Measurements from ENCODE around the gene PIK3R4.

PIK3R4 gene

DNA sequence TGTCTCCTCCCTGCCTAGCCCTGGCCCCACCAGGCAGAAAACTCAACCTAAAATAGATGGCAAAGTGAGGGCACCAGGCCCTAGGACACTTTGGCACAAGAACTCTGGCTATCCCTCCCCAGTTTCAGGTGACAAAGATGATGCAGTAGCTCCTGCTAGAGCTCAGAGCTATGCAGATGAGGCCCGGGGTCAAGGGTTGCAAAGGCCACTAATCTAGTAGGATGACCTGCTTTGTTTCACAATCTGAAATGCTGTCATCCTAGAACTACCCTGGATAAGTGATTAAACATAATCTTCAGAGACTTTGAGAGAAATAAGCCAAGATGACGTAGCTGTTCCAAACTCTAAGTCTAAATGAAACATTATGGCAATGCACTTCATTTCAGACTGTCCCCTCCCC lies 24.0 kb upstream of the PIK3R4 start:
- Histone ChIP-seq H3K4me3 (ENCODE audit: low read depth in 1 of 2, low read length in 2 of 2) (no peak overlapping the region), H3K27ac (ENCODE audit: low read length) (no peak overlapping the region), H3K9me3 (ENCODE audit: control insufficient read depth in 1 of 2, low read length in 2 of 2) (no peaks in the 10 kb centered on the region), H3K36me3 (ENCODE audit: control insufficient read depth in 1 of 2, insufficient read depth in 2 of 2, low read length in 2 of 2) (no peaks in the 10 kb centered on the region), H3K27me3 (ENCODE audit: low read depth, low read length) (no peaks in the 10 kb centered on the region), H3K4me1 (ENCODE audit: control insufficient read depth in 1 of 2, insufficient read depth in 2 of 2, low read length in 2 of 2) (no peaks in the 10 kb centered on the region)

DNA sequence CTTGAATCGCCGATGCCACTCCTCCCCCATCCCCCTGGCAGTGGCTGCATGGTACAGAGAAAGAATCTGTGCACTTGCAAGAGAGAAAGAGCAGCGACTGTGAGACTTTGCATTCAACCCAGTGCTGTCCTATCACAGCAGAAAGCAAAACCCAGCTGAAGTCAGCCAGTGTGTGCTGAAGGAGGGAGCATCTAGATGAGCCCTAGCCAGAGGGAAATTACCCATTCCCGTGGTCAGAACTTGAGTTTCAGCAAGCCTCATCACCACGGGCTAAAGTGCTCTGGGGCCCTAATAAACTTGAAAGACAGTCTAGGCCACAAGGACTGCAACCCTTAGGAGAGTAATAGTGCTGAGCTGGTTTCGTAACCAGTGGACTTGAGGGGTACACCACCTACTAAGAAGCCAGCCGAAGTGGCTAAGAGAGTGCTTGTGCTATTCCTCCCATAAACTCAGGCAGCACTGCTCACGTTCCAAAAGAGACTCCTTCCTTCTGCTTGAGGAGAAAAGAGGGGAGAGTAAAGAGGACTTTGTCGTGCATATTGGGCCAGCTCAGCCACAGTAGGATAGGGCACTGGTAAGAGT lies 15.2 kb upstream of the PIK3R4 start:
- H3K4me3 ChIP-seq (ENCODE audit: low read depth in 1 of 2, low read length in 2 of 2) = no peak overlapping the region
- no peaks in the 10 kb centered on the region for H3K27me3 ChIP-seq (ENCODE audit: low read depth, low read length)
- no peaks in the 10 kb centered on the region for H3K9me3 ChIP-seq (ENCODE audit: control insufficient read depth in 1 of 2, low read length in 2 of 2)
- no peak overlapping the region for H3K27ac ChIP-seq (ENCODE audit: low read length)
- H3K4me1 ChIP-seq (ENCODE audit: control insufficient read depth in 1 of 2, insufficient read depth in 2 of 2, low read length in 2 of 2) = no peaks in the 10 kb centered on the region
- H3K36me3 ChIP-seq (ENCODE audit: control insufficient read depth in 1 of 2, insufficient read depth in 2 of 2, low read length in 2 of 2) = no peaks in the 10 kb centered on the region

DNA sequence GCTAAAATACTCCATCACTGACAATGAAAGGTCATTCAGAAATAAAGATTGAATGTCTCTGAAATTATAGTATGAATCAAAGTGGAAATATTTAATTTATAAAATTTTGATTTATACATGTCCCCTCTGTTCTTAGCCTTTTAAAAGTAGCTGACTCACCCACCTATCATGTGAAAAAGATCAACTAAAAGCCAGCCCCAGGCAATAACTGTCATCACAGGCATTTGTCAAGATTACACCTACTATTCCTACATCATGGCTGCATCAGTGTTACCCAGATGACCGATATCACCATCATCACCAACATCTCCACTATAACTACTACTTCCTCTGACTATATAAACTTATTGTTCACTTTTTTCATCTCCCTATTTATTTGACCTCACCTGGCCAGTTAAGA lies 14.3 kb upstream of the PIK3R4 start:
- Histone ChIP-seq H3K36me3 (ENCODE audit: control insufficient read depth in 1 of 2, insufficient read depth in 2 of 2, low read length in 2 of 2) (no peaks in the 10 kb centered on the region), H3K9me3 (ENCODE audit: control insufficient read depth in 1 of 2, low read length in 2 of 2) (no peaks in the 10 kb centered on the region), H3K4me1 (ENCODE audit: control insufficient read depth in 1 of 2, insufficient read depth in 2 of 2, low read length in 2 of 2) (no peaks in the 10 kb centered on the region), H3K27me3 (ENCODE audit: low read depth, low read length) (no peaks in the 10 kb centered on the region), H3K27ac (ENCODE audit: low read length) (no peak overlapping the region), H3K4me3 (ENCODE audit: low read depth in 1 of 2, low read length in 2 of 2) (no peak overlapping the region)

DNA sequence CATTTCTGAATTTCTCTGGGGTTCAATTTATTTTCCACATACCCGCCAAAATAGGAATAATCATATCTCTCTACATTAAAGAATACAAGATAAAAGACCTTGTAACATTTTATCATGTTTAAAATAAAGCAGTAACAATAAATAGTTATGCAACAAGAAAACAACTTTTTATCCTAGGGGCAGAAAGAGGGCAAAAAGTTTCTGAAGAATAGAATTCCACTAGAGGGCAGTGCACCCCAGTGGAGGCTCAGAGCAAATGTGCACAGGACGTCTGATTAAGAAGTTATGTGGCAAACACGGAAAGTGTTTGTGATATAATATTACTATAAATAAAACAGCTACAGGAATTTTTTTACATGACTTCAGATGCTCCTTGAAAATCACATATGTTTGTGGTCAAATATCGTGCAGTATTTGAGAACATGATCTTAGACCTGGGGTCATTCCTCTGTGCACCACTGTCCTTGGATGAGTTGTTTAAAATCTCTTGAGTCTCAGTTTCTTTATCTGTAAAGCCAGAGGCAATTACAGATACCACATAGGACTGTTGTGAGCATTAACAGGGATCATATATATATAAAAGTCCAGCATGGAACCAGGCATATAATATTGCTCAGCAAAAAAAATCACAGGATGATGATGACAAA lies 13.2 kb upstream of the PIK3R4 start:
- H3K27me3 ChIP-seq (ENCODE audit: low read depth, low read length) = no peaks in the 10 kb centered on the region
- H3K27ac ChIP-seq (ENCODE audit: low read length) = no peak overlapping the region
- H3K36me3 ChIP-seq (ENCODE audit: control insufficient read depth in 1 of 2, insufficient read depth in 2 of 2, low read length in 2 of 2) = no peaks in the 10 kb centered on the region
- H3K4me1 ChIP-seq (ENCODE audit: control insufficient read depth in 1 of 2, insufficient read depth in 2 of 2, low read length in 2 of 2) = no peaks in the 10 kb centered on the region
- no peaks in the 10 kb centered on the region for H3K9me3 ChIP-seq (ENCODE audit: control insufficient read depth in 1 of 2, low read length in 2 of 2)
- H3K4me3 ChIP-seq (ENCODE audit: low read depth in 1 of 2, low read length in 2 of 2) = no peak overlapping the region

DNA sequence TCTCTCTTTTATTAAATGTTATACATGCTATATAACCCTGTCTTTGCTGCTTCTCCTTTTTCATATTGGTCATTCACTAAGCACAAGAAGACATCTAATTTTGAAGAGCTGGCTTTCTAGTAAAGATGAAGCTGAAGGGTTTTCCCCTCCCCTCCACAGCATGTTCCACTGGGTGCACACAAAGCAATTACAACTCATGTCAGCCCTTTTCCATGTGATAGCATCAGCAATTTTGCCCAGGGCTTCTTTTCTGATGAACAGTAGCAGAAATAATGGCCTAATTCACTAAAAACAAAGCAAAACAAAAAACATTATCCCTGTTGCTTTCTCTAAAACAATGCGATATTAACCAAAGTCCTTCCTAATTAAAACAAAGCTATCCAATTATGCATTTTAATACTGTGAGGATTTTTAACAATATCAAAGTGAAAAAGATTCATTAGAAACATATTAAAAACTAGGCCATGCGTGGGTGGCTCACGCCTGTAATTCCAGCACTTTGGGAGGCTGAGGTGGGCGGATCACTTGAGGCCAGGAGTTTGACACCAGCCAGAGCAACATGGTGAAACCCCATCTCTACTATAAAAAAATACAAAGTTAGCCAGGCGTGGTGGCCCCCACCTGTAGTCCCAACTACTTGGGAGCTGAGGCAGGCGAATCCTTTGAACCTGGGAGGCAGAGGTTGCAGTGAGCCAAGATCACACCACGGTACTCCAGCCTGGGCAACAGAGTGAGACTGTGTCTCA lies 12.2 kb upstream of the PIK3R4 start:
- Histone ChIP-seq H3K4me3 (ENCODE audit: low read depth in 1 of 2, low read length in 2 of 2) (no peak overlapping the region), H3K36me3 (ENCODE audit: control insufficient read depth in 1 of 2, insufficient read depth in 2 of 2, low read length in 2 of 2) (no peaks in the 10 kb centered on the region), H3K27ac (ENCODE audit: low read length) (no peak overlapping the region), H3K9me3 (ENCODE audit: control insufficient read depth in 1 of 2, low read length in 2 of 2) (no peaks in the 10 kb centered on the region), H3K4me1 (ENCODE audit: control insufficient read depth in 1 of 2, insufficient read depth in 2 of 2, low read length in 2 of 2) (no peaks in the 10 kb centered on the region), H3K27me3 (ENCODE audit: low read depth, low read length) (no peaks in the 10 kb centered on the region)

DNA sequence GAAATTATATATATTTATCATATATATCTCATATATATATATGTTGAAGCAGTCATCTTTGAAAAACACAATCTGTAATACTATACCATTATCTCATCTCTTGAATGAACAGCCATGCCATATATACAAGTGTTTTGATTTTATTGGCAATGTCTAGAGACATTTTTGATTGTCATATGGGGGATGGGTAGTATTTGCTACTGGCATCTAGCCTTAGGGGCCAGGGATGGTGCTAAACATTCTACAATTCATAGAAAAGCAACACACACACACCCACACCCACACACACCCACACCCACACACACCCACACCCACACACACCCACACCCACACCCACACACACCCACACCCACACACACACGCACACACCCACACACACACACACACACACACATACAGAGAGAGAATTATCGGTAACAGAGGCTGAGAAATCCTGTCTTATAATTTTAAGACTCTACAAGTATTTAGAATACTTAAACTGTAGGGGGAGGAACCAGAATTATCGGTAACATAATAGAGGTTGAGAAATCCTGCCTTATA lies 11.1 kb upstream of the PIK3R4 start:
- H3K27me3 ChIP-seq (ENCODE audit: low read depth, low read length) = no peaks in the 10 kb centered on the region
- no peaks in the 10 kb centered on the region for H3K36me3 ChIP-seq (ENCODE audit: control insufficient read depth in 1 of 2, insufficient read depth in 2 of 2, low read length in 2 of 2)
- no peak overlapping the region for H3K27ac ChIP-seq (ENCODE audit: low read length)
- H3K9me3 ChIP-seq (ENCODE audit: control insufficient read depth in 1 of 2, low read length in 2 of 2) = no peaks in the 10 kb centered on the region
- no peak overlapping the region for H3K4me3 ChIP-seq (ENCODE audit: low read depth in 1 of 2, low read length in 2 of 2)
- H3K4me1 ChIP-seq (ENCODE audit: control insufficient read depth in 1 of 2, insufficient read depth in 2 of 2, low read length in 2 of 2) = no peaks in the 10 kb centered on the region

DNA sequence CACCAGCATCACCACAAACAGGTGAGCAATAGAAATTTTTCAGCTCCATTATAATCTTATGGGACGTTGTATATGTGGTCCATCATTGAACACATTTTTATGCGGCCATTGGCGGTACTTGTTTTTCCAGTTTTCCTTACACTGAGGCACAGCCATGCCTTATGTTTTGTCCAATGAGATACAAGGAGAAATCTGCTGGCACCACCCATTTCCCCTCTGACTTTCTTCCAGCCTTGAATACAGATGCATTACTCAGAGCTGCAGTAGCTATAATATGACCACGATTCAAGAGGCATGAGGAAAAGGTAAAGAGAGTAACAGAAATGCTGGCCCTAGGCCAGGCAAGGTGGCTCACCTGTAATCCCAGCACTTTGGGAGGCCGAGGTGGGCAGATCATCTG lies 9.0 kb upstream of the PIK3R4 start:
- Histone ChIP-seq H3K36me3 (ENCODE audit: control insufficient read depth in 1 of 2, insufficient read depth in 2 of 2, low read length in 2 of 2) (no peaks in the 10 kb centered on the region), H3K4me3 (ENCODE audit: low read depth in 1 of 2, low read length in 2 of 2) (no peak overlapping the region), H3K4me1 (ENCODE audit: control insufficient read depth in 1 of 2, insufficient read depth in 2 of 2, low read length in 2 of 2) (no peaks in the 10 kb centered on the region), H3K27me3 (ENCODE audit: low read depth, low read length) (no peaks in the 10 kb centered on the region), H3K9me3 (ENCODE audit: control insufficient read depth in 1 of 2, low read length in 2 of 2) (no peaks in the 10 kb centered on the region), H3K27ac (ENCODE audit: low read length) (no peak overlapping the region)

DNA sequence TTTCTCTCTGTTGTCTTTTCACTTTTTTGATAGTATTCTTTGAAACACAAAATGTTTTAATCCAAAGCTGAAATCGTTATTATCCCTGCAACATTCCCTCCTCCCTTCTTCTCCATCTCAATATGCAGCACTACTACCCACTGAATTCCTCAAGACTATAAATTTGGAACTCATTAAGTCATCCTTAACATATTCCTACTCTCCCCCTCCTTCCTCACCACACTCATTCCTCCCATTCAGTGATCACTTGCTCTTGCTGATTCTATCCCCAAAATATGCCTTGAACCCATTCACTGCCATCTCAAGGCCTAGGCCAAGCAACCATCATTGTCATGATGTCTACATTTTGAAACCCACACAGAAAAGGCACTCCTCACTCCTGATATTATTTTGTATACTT lies 2.4 kb upstream of the PIK3R4 start:
- Histone ChIP-seq H3K36me3 (ENCODE audit: control insufficient read depth in 1 of 2, insufficient read depth in 2 of 2, low read length in 2 of 2) (peaks cover 0 to 9% of the 10 kb centered on the region in 2 donors), H3K27ac (ENCODE audit: low read length) (no peak overlapping the region), H3K4me1 (ENCODE audit: control insufficient read depth in 1 of 2, insufficient read depth in 2 of 2, low read length in 2 of 2) (peaks cover 0 to 23% of the 10 kb centered on the region in 2 donors), H3K4me3 (ENCODE audit: low read depth in 1 of 2, low read length in 2 of 2) (no peak overlapping the region), H3K27me3 (ENCODE audit: low read depth, low read length) (no peaks in the 10 kb centered on the region), H3K9me3 (ENCODE audit: control insufficient read depth in 1 of 2, low read length in 2 of 2) (no peaks in the 10 kb centered on the region)

DNA sequence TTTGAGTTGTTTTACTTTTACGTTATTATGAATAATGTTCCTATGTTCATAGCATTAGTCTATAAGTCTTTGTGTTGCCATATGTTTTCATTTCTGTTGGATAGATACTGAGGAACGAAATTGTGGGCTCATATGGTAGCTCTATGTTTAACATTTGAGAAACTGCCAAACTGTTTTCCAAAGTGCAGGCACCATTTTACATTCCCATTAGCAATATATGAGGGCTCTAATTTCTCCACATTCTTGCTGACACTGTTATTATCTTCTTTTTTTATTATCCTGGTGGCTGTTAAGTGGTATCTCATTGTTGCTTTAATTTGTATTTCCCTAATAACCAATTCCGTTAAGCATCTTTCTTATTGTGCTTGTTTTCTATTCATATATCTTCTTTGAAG lies 1.8 kb upstream of the PIK3R4 start:
- Histone ChIP-seq H3K4me1 (ENCODE audit: control insufficient read depth in 1 of 2, insufficient read depth in 2 of 2, low read length in 2 of 2) (peaks cover 0 to 28% of the 10 kb centered on the region in 2 donors), H3K27me3 (ENCODE audit: low read depth, low read length) (no peaks in the 10 kb centered on the region), H3K36me3 (ENCODE audit: control insufficient read depth in 1 of 2, insufficient read depth in 2 of 2, low read length in 2 of 2) (peaks cover 0 to 10% of the 10 kb centered on the region in 2 donors), H3K4me3 (ENCODE audit: low read depth in 1 of 2, low read length in 2 of 2) (peak overlapping the region; percentile 27 to 82), H3K27ac (ENCODE audit: low read length) (no peak overlapping the region), H3K9me3 (ENCODE audit: control insufficient read depth in 1 of 2, low read length in 2 of 2) (no peaks in the 10 kb centered on the region)

DNA sequence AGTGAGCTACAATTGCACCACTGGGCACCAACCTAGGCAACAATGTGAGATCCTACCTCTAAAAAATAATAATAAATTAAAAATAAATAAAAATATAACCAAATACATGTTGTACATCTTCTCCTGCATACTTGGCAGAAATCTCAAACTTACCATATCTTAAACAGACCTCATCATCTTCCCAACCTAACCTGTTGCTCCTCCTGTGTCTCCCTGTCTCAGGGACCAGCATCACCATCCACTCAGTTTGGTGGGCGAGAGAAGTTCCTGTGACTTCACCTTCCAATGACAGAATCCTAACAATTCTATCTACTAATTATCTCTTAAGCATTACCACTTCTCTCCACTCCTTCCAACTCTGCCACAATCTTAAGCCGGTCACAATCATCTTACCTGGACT lies 3.3 kb downstream of the PIK3R4 start:
- peaks cover 0 to 53% of the 10 kb centered on the region in 2 donors for H3K4me1 ChIP-seq (ENCODE audit: control insufficient read depth in 1 of 2, insufficient read depth in 2 of 2, low read length in 2 of 2)
- H3K9me3 ChIP-seq (ENCODE audit: control insufficient read depth in 1 of 2, low read length in 2 of 2) = no peaks in the 10 kb centered on the region
- H3K27me3 ChIP-seq (ENCODE audit: low read depth, low read length) = no peaks in the 10 kb centered on the region
- H3K4me3 ChIP-seq (ENCODE audit: low read depth in 1 of 2, low read length in 2 of 2) = no peak overlapping the region
- peaks cover 0 to 17% of the 10 kb centered on the region in 2 donors for H3K36me3 ChIP-seq (ENCODE audit: control insufficient read depth in 1 of 2, insufficient read depth in 2 of 2, low read length in 2 of 2)
- no peak overlapping the region for H3K27ac ChIP-seq (ENCODE audit: low read length)

DNA sequence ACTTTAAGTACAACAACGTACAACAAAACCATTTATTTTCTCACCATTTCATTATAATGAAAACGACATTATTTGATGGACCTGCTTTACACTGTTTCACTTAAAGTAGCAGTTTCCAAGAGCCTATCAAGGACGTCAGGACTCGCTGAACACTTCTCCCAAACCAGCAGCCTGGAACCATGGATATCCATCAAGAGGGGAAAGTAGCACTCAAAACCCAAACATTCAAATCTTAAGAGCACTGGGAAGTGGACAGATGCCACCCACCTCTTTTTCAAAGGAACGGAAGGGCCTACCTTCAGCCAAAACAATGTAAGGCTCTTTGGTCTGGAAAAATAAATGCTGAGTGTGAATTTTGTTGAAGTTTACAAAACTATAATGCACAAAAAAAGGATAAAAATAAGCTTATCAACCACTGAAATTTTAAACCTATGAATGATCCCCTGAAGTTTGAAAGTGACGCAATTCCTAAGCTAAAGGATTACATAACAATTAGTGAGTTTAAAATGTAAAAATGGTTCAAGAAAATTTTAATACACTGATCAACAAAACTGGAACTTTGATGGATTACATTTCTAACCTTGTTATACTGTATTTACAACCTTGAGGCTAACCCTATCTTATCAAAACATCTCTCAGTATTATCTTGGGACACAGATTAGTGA lies 4.6 kb downstream of the PIK3R4 start:
- H3K9me3 ChIP-seq (ENCODE audit: control insufficient read depth in 1 of 2, low read length in 2 of 2) = no peaks in the 10 kb centered on the region
- H3K36me3 ChIP-seq (ENCODE audit: control insufficient read depth in 1 of 2, insufficient read depth in 2 of 2, low read length in 2 of 2) = peaks cover 0 to 19% of the 10 kb centered on the region in 2 donors
- H3K27ac ChIP-seq (ENCODE audit: low read length) = no peak overlapping the region
- no peaks in the 10 kb centered on the region for H3K27me3 ChIP-seq (ENCODE audit: low read depth, low read length)
- H3K4me3 ChIP-seq (ENCODE audit: low read depth in 1 of 2, low read length in 2 of 2) = no peak overlapping the region
- H3K4me1 ChIP-seq (ENCODE audit: control insufficient read depth in 1 of 2, insufficient read depth in 2 of 2, low read length in 2 of 2) = peaks cover 0 to 53% of the 10 kb centered on the region in 2 donors
